GM18861 (cell line): ENCODE data around the gene CTCFL.
A peak's percentile ranks its signal among the peaks of the same experiment; 100 is the strongest.
"Not testable (repeated sequence)": the region's sequence is repeated elsewhere in the genome, so short reads cannot be mapped to it uniquely, and the experiment has no call there.

ENCODE experiments used
- ATAC-seq: cut with Tn5 transposase; IDR thresholded peaks from one replicate; pipeline ENCODE4 v1.9.1; 2021; ENCODE audit not compliant: unreplicated experiment

Gene CTCFL

DNA sequence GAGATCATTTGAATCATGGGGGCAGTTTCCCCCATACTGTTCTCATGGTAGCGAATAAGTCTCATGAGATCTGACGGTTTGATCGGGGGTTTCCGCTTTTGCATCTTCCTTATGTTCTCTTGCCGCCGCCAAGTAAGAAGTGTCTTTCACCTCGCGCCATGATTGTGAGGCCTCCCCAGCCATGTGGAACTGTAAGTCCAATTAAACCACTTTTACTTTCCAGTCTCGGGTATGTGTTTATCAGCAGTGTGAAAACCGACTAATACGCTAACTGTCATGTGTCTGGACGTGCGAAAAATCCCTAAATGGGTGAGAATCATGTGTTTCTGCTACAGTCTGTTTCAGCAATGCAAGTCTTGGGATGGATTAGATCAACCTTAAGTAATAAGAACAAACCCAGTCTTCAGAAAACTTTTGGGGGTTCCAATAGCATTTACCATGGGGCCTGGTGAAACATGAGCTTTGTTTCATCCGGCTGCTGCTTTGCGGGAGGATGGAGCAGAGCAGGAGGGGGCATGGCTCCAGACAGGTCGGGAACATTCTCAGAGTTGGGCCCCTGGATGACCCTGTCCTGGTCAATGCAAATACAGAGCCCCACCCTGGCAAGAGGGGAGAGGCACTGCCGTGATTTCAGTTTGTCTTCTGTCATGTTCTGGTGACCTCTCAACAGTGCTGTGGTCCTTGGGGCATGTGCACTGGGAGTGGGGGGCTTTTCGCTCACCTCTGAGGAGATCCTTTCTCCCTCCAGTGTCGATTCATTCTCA, 41.5 kb downstream of the CTCFL start:
- ATAC-seq = no peak

DNA sequence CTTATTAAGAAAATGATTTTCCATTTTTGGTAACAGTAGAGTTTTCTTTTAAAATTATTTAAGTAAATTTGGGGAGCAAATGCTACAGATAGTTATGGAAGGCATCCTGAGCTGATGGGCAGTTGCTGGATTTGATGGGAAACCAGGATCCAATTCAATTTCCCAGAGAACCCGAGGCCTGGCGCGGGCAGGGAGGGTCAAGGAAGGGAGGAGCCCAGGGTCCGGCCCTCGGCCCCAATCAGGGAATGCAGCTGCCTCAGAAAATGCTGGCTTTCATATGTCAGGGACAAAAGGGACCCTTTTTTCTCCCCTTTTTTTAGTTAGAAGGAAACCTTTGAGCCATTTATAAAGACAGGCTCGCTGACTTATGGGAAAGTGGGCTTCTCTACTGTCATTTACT, 42.1 kb downstream of the CTCFL start:
- no peak for ATAC-seq

DNA sequence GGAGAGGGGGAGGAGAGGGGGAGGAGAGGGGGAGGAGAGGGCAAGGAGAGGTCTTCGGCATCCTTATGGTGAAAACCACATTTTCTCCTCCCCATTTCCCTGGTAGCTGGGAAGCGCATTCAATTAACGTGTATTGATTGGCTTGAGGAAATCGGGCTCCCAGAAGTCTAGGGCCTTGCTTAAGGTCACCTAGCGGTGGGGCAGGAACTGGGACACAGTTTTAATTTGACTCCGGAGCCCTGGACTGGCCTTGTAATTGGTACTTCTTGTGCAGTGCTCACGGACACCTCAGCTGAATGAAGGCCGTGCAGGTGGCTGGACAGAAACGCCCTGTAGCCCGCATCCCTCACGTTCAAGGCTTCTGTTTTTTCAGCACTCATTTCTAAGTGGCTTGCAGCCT, 42.8 kb downstream of the CTCFL start:
- ATAC-seq = no peak

DNA sequence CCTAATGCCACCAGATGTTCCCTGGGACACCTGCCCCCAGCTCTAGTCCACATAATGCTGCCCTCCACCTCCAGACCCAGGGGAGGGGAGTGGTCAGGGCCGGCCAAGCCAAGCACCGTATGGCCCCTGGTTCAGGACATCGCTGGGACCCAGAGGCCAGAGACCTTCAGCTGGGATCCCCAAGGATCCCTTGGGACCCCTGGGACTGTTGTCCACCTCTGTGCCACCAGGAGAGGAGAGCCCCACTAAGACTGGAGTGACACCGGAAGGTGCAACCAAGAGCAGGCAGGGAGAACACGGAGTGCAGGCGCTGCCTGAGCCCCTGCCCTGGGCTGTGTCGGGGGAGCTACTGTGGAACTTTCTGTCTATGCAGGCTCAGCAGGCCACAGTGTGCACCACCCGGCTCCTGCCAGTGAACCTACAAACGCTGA, 43.6 kb downstream of the CTCFL start:
- peak; percentile 21 for ATAC-seq

DNA sequence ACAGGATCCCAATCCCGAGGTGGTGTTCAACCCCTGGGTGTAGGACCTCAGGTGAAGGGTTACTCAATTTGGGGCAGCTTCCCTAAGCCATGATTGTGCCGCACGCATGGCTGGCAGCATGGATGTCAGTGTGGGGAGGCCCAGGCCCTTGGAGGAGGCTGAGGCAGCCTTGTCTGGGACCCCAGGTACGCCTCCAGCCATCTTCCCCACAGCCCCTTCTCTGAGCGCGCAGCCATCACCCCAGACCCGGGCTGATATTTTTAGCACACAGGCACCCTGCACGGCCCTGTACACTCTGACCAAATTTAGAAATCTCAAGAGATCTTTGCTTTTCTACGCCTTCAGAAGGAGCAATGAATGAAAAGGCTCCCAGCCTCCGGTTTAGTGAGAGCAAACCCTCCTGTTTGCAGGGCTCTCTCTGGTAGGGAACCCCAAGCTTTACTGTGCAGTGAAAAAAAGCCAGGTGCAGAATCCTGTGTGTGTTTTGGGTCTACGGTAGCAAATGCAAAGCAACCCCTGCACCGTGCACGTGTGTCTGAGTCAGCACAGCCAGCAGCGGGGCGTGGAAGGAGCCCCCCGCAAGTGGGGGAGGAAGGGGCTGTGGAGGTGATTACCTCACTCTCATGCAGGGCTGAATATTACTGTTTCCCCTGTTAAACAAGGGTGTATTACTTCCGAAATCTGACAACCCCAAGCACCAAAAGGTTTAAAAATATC, 44.3 kb downstream of the CTCFL start:
- ATAC-seq = peak; percentile 51

DNA sequence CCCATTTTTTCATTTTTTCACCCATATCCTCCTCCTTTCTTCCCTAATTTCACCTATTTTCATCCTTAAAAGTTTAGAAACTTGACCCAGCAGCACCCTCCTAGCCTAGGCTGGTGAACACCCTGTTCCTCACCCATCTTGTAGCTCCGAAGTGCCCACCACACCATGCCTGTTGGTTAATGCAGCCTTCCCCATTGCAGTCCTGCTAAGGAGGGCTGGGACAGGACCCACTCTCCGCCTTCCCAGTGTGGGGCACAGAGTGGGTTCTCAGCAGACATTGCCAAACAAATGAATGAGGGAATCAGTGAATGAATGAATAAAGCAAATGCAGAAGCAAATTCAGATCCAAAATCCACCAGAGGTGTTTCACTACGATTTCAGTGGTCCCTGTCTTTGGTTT, 45.7 kb downstream of the CTCFL start:
- no peak for ATAC-seq

DNA sequence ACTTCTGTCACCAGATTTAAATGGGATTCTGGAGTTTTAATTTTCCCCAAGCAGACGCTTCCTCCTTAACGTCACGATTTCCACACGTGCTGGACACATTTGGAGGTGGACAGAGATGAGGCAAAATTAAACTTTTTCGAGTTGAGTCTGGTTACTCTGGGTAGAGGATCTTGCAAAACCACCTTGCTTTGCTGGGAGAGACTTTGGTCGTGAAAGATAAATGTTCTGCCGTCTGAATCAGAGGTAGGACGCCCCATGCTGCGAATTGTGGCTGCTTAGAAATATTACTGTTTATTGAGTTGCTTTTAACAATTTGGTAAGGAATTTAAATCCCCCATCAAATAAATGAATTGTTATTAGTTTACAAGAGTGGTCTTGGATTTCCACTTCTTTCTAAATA, 46.8 kb downstream of the CTCFL start:
- ATAC-seq = no peak

DNA sequence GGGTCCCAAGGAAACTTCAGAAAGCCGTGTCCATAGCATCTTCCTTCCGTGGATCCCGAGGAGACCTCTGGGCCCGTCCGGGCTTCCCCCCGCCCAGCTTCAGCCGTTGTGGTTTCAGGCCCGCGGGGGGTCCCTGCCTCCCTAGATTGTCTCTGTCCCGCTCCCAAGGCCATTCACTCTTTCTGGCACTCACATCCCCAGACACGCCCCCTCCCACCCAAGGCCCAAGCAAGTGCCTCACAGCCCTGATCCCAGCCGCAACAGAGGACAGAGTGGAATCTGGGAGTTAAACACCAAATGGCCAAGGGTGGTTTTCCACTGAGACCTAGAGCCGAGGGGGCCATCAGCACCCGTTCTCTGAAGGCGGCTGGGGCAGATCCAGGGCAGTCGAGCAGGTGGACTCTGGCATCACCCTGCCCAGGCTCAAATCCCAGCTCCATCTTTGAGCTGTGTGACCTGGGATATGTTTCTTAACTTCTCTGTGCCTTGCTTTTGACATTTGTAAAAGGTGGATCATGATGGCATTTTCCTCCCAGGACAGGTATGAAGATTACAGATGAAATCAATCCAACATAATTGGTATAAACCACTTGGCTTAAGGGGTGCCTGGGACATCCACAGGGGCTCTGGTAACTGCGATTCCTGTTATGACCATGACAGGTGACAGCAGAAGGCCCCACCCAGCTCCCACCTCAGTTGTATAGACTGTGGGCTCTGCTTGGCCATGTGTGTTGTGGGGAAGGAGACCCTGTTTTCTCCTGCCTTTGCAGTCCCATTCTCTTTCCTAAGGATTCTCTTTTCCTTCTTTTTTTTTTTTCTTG, 48.1 kb downstream of the CTCFL start:
- ATAC-seq = no peak

DNA sequence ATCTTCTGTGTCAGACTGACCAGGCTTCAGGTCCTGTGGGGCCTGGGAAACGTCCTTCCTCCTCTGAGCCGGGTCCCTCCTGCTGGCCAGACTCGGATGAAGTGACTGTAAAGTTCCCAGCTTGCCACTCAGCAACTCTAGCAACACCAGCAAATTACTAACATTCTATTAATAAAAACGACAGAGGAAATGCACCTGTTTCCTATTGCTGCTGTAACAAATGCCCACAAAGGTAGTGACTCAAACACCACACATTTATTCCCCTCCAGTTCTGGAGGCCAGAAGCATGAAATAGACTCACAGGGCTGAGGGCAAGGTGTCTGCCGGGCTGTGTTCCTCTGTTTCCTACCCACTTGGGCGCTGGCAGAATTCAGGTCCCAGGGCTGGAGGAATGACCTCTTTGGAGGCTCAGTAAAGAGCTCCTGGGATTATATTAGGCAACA, 48.8 kb downstream of the CTCFL start:
- ATAC-seq = peak; percentile 35

DNA sequence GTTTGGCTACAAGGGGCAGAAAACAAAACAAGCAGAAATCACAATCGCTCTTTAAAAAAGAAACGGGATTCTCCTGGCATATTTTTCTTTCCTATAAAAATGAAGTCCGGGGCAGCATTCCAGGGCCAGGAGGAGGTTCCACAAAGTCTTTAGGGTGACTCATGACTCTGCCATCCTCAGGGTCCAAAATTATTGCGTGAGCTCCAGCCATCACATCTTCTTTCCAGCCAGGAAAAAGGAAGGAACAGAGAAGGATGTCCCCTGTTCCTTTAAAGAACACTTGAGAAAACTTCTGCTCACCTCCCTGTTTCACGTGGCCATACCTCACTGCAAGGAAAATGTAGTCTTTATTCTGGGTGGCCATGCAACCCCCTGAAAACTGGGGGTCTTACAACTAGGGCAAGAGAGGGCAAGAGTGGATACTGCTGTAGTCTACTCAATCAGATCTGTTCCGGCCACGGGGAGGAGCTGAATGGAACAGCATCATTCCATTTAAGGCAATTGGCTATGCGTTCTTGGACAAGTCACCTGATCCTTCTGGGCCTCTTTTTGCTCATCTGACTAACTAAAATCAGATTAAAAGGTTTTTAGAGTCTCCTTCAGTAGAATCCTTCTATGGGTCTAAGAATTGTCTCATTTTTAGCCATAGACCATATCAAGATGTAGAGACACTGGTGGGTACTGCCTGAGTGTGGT, 49.4 kb downstream of the CTCFL start:
- ATAC-seq = no peak

DNA sequence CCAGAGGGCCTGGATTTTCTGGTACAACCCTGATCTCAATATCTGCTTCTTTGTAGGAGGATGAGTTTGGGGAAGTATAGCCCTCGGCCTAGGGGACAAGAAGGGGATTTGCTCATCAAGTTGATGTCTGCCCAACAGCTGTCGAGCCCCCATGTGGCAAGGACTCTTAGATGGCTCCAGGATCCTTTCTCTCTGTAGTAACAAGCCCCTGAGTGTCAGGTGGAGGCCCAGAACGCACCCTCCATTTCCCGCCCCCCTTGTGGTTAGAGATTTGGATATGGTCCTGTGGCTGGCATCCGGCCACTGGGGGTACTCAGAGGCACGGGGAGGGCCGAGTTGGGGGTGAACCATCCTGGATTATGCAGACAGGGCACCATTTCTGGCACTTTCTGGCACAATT, 50.1 kb downstream of the CTCFL start:
- no peak for ATAC-seq

DNA sequence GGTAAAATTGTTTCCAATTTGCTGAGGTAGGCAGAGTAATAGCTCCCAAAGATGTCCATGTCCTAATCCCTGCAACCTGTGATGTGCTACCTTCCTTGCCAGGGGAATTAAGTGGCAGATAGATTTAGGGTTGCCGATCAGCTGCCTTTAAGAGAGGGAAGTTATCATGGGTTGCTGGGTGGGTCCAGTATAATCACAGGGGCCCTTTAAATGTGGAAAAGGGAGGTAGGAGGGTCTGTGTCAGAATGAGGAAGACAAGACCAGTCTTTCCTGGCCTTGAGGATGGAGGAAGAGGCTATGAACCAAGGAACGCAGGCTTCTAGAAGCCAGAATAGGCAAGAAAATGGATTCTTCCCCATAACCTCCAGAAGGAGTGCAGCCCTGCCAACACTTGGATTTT, 50.7 kb downstream of the CTCFL start:
- ATAC-seq = no peak

DNA sequence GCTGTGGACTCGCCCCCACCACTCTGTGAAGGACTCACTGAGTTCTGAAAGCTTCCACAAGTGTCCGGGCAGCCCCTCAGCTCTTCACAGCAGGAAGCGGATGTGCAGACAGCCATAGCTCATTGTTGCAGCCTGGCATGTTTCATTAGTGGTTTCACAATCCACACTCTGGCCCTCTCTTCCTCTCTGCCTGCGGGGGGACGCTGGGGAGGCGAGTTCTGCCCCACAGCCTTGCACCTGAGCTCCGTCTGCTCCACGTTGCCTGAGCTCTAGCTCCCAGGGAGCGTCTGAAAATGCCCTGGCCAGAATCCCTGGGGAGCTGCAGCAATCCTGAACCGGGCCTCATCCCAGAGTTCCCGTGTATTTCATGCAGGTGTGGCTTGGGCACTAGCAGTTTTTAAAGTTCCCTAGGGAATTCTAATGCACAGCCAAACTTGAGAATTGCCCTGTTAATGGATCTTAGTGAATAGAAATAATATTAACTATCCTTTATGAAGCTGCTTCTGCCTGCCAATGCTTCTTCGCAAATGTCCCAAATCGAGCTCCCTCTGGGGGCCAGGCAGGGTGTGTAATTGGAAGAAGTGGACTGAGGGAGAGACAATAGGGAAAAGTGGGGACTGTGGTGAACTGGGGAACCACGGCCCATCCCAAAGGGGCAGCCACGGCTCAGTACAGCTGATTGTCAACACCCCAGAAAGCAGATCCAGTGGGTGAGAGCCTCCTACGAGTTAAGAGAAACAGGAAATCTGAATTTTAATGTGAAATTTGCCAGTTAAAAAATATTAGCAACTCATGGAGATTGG, 51.5 kb downstream of the CTCFL start:
- ATAC-seq = peak; percentile 44

DNA sequence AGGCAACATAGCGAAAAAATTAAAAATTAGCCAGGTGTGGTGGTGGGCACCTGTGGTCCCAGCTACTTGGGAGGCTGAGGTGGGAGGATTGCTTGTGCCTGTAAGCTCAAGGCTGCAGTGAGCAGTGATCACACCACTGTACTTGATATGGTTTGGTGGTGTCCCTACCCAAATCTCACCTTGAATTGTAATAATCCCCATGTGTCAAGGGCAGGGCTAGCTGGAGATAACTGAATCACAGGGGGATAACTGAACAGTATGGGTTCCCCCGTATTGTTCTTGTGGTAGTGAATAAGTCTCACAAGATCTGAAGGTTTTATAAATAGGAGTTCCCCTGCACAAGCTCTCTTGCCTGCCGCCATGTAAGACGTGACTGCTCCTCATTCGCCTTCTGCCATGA, 52.5 kb downstream of the CTCFL start:
- ATAC-seq = not testable (repeated sequence)

DNA sequence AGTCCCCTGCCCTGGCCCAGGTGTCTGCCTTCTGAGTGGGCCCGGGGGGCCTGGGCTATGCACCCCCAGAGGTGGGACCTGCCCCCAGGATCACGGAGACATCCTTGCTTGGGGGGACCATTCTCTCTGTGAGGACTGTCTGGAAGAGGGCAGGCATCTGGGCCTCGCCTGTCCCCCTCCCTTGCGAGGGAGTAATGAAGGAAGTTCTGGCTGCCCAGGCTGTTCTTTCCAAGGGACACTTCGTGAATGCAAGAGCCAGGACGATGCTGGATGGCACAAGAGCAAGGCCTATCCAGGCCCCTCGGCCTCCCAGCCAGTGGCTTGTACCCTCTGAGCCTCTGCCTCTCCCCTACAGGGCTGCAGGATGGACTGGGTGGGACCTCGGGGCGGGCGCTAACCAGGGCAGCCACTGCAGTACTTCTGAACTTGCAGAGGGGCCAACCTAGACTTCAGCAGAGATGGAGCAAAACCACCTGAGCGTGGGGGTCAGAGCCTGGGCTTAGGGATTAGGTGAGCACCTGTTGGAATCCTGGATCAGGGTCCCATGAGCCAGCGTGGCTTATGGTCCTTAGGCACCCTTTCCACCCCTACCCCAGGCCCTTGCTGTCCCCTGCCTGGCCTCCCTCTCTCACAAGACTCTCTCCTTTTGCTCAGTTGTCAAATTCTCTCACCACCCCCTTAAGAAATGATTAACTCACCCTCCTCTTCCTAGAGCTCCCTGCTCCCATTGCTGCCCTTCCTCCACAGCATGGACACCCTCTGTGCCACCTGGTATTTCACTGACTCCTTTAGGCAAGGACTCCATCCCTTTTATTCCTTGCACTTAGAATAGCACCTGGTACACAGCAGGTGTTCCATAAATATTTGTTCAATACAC, 53.2 kb downstream of the CTCFL start:
- no peak for ATAC-seq

DNA sequence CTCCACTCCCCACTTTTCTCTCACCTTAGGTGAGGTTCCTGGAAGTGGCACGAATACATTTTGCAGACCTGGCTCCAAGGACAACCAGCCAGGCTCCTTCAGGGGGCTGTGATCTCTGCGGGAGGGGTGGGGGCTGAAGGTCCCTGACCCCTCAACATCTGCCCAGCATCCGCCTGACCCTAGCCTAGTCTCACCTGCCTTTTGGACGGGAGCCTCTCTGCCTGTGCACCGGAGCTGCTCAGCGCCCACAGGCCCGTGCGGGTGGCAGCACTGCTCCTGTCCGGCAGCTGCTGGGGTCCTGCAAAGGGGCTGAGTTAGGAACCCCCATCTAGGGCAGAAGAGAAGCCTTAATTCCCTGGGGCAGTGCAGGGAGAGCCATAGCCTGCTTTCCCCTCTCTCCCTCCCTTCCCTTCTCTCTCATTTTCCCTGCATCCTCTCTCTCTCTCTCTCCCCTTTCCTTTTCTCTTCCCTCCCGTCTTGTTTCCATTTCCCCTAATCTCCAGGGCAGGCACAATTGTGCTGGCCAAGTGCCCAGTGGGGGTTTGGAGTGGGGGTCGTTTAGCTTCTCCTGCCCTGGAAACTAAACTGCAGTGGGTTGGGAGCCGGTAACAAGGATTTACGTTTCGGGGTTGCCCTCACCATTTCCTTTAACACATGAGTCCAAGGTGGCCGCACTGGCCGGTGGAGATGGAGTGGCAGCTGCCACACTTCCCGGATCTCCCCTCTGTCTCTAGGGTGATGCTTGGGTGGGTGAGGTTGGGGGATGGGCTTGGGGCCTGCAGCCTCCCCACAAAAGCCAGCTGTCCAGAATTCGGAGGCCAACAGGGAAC, 54.1 kb downstream of the CTCFL start:
- ATAC-seq = no peak

DNA sequence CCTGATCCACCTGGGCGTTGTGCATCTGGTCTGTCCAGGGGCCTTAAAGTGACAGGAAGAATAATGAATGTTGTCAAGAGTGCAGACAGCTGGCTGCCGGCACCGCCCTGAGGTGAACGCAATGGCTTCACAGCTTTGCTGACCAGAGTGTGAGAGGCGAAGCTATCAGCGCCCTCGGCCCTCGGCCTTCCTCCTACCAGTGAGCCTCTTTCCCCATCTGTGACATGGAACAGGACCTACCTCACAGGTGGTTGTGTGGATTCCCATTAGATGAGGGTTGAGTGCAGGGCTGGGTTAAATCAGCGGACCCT, 54.8 kb downstream of the CTCFL start:
- no peak for ATAC-seq

DNA sequence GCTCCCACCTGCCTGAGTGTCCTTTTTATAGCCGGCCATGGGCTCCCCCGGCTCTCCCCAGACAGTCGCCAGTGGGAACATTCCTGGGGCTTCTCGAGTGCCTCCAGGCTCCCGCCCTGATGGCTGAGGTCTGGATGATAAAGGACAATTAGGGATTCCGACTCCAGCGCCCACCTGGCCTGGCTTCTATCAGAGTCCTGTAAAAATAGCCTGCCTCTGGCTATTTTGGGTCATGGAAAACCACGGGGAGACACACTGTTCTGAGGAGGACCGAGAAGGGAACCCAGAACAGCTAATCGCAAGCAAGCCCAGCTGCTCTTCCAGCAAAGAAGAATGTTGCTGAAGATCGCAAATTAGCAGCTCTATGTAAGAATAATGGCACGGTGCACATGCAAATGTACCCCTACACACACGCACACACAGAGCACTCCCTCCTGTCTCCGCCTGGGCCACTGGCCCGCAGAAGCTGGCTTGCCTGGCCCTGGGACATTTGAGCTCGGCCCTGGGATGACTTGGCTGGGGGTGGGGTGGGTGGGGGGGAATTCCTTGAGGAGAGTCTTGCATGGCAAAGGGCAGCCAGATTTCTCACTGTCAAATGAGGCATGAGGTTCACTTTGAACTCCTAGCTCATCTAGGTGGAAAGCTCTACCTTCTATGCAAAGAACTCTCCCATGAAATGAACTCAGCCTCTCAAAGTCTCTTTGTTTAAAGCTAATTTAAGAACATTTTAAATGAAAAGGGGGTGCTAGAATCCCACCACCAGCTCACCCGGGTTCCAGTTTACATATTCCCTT, 55.3 kb downstream of the CTCFL start:
- no peak for ATAC-seq
